Measurements from ENCODE around the gene PCDH20. TPM values are rescaled to one million over a fixed set of nuclear protein-coding genes. Genes with fewer than 3 reads are reported as not detected.

Gene PCDH20
- total and polyA plus RNA-seq, 2 experiments from 2014 or later = 1.3 to 2.8 TPM

- TF ChIP-seq ZNF462 (CRISPR knock-in tag; IDR thresholded peaks at IDR 0.05) = no peak
- no peak for TF ChIP-seq REST (IDR thresholded peaks at IDR 0.05; ENCODE audit: unreplicated experiment)
- no peak for TF ChIP-seq CREB1 (CRISPR knock-in tag; IDR thresholded peaks at IDR 0.05; ENCODE audit: low read depth)
Measured at GRCh38 chr13:61391426-61391825, 24.2 kb downstream of the PCDH20 start (continued).

GRCh38 chr13:61387694-61388093 is 28.0 kb downstream of the PCDH20 start:
- ATAC-seq (no peak), DNase-seq (ENCODE audit: low spot score) (no peak)
- Histone ChIP-seq H3K4me2 (no peak overlapping the region), H3F3A (replicated peaks; ENCODE audit: low read depth) (no peaks in the 10 kb centered on the region), H4K20me1 (replicated peaks; ENCODE audit: insufficient read depth) (no peaks in the 10 kb centered on the region), H3K36me3 (ENCODE audit: insufficient read depth) (no peaks in the 10 kb centered on the region), H3K9me2 (ENCODE audit: insufficient read depth) (no peaks in the 10 kb centered on the region), H2AFZ (peak overlapping the region; percentile 66; the same call in 1 of the 2 replicates), H3K79me2 (replicated peaks; ENCODE audit: insufficient read depth) (no peaks in the 10 kb centered on the region), H3K27me3 (ENCODE audit: insufficient read depth) (no peaks in the 10 kb centered on the region), H3K27ac (ENCODE audit: low read depth) (no peak overlapping the region), H3K4me1 (ENCODE audit: insufficient read depth) (no peaks in the 10 kb centered on the region), H3K4me3 (no peak overlapping the region)
- no peaks in the 10 kb centered on the region for H3K9me3 Mint-ChIP-seq
- H3K4me1 Mint-ChIP-seq = no peaks in the 10 kb centered on the region; the same call in 2 of the 3 replicates
- no peak overlapping the region for H3K4me3 Mint-ChIP-seq
- H3K36me3 Mint-ChIP-seq (ENCODE audit: low read depth) = no peaks in the 10 kb centered on the region
- peaks cover under 1% of the 10 kb centered on the region for H3K27me3 Mint-ChIP-seq (ENCODE audit: insufficient read depth, low read depth, poor library complexity)
- no peak overlapping the region for H3K27ac Mint-ChIP-seq
- TF ChIP-seq EZH2phosphoT487 (IDR thresholded peaks at IDR 0.05; ENCODE audit: unreplicated experiment) (no peak), ZNF114 (CRISPR knock-in tag; IDR thresholded peaks at IDR 0.05) (no peak), ETS1 (IDR thresholded peaks at IDR 0.05) (no peak), STAT1 (IDR thresholded peaks at IDR 0.05; ENCODE audit: unreplicated experiment) (no peak), REST (IDR thresholded peaks at IDR 0.05; ENCODE audit: unreplicated experiment) (no peak), CTCF (conservative IDR thresholded peaks at IDR 0.05; ENCODE audit: low read depth in 2 of 2) (no peak), CREB1 (CRISPR knock-in tag; IDR thresholded peaks at IDR 0.05; ENCODE audit: low read depth) (no peak)
